ENCODE results near the gene HECTD4. TPM values are rescaled to one million over a fixed set of nuclear protein-coding genes. Genes with fewer than 3 reads are reported as not detected.

Gene HECTD4
- polyA plus RNA-seq, 1 donor from 2014 or later, result 15.8 TPM

GRCh38 chr12:112317481-112317880 is 64.8 kb downstream of the HECTD4 start:
- no peak for TF ChIP-seq CTCF (IDR thresholded peaks at IDR 0.05; ENCODE audit: poor library complexity, severe bottlenecking)
- no peak for TF ChIP-seq MXI1 (conservative IDR thresholded peaks at IDR 0.05; ENCODE audit: poor library complexity, severe bottlenecking)
- no peak for TF ChIP-seq SMC3 (conservative IDR thresholded peaks at IDR 0.05; ENCODE audit: poor library complexity)
- H3K36me3 ChIP-seq (ENCODE audit: insufficient read depth, low read length), result no peaks in the 10 kb centered on the region
- no peak overlapping the region for H3K4me3 ChIP-seq (ENCODE audit: low read length)
- no peak overlapping the region for H3K27ac ChIP-seq (ENCODE audit: low read length)
- no peaks in the 10 kb centered on the region for H3K9me3 ChIP-seq (ENCODE audit: low read length)
- no peaks in the 10 kb centered on the region for H3F3A ChIP-seq (ENCODE audit: insufficient read depth, low read length, poor library complexity, severe bottlenecking)
- H3K9ac ChIP-seq (ENCODE audit: low read length), result no peak overlapping the region
- no peak overlapping the region for H2AFZ ChIP-seq (ENCODE audit: low read depth, low read length)
- H4K20me1 ChIP-seq (ENCODE audit: insufficient read depth), result no peaks in the 10 kb centered on the region
- no peaks in the 10 kb centered on the region for H3K27me3 ChIP-seq (ENCODE audit: insufficient read depth, low read depth, low read length)
- H3K4me2 ChIP-seq (ENCODE audit: low read length), result no peak overlapping the region
- peaks cover 8% of the 10 kb centered on the region for H3K79me2 ChIP-seq (replicated peaks; ENCODE audit: insufficient read depth, low read length)
- no peaks in the 10 kb centered on the region for H3K9me2 ChIP-seq (ENCODE audit: insufficient read depth, low read length)

GRCh38 chr12:112314981-112315380 is 67.2 kb downstream of the HECTD4 start:
- Histone ChIP-seq H3K27ac (ENCODE audit: low read length) (no peak overlapping the region), H3F3A (ENCODE audit: insufficient read depth, low read length, poor library complexity, severe bottlenecking) (no peaks in the 10 kb centered on the region), H4K20me1 (ENCODE audit: insufficient read depth) (no peaks in the 10 kb centered on the region), H3K9me3 (ENCODE audit: low read length) (no peaks in the 10 kb centered on the region), H2AFZ (ENCODE audit: low read depth, low read length) (no peak overlapping the region), H3K9me2 (ENCODE audit: insufficient read depth, low read length) (no peaks in the 10 kb centered on the region), H3K9ac (ENCODE audit: low read length) (no peak overlapping the region), H3K4me2 (ENCODE audit: low read length) (no peak overlapping the region), H3K79me2 (replicated peaks; ENCODE audit: insufficient read depth, low read length) (peaks cover 4% of the 10 kb centered on the region), H3K27me3 (ENCODE audit: insufficient read depth, low read depth, low read length) (no peaks in the 10 kb centered on the region), H3K4me3 (ENCODE audit: low read length) (no peak overlapping the region), H3K36me3 (ENCODE audit: insufficient read depth, low read length) (no peaks in the 10 kb centered on the region)
- TF ChIP-seq EP300 (conservative IDR thresholded peaks at IDR 0.05; ENCODE audit: poor library complexity, severe bottlenecking) (no peak), CTCF (IDR thresholded peaks at IDR 0.05; ENCODE audit: poor library complexity, severe bottlenecking) (no peak), RAD21 (conservative IDR thresholded peaks at IDR 0.05) (no peak), SMC3 (conservative IDR thresholded peaks at IDR 0.05; ENCODE audit: poor library complexity) (no peak), EZH2 (IDR thresholded peaks at IDR 0.05; ENCODE audit: borderline replicate concordance, insufficient read depth, low read length, poor library complexity, severe bottlenecking) (no peak), POLR2AphosphoS5 (IDR thresholded peaks at IDR 0.05) (no peak), MXI1 (conservative IDR thresholded peaks at IDR 0.05; ENCODE audit: poor library complexity, severe bottlenecking) (no peak)
- TF ChIP-seq, protein P1, sequence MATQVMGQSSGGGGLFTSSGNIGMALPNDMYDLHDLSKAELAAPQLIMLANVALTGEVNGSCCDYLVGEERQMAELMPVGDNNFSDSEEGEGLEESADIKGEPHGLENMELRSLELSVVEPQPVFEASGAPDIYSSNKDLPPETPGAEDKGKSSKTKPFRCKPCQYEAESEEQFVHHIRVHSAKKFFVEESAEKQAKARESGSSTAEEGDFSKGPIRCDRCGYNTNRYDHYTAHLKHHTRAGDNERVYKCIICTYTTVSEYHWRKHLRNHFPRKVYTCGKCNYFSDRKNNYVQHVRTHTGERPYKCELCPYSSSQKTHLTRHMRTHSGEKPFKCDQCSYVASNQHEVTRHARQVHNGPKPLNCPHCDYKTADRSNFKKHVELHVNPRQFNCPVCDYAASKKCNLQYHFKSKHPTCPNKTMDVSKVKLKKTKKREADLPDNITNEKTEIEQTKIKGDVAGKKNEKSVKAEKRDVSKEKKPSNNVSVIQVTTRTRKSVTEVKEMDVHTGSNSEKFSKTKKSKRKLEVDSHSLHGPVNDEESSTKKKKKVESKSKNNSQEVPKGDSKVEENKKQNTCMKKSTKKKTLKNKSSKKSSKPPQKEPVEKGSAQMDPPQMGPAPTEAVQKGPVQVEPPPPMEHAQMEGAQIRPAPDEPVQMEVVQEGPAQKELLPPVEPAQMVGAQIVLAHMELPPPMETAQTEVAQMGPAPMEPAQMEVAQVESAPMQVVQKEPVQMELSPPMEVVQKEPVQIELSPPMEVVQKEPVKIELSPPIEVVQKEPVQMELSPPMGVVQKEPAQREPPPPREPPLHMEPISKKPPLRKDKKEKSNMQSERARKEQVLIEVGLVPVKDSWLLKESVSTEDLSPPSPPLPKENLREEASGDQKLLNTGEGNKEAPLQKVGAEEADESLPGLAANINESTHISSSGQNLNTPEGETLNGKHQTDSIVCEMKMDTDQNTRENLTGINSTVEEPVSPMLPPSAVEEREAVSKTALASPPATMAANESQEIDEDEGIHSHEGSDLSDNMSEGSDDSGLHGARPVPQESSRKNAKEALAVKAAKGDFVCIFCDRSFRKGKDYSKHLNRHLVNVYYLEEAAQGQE (IDR thresholded peaks at IDR 0.05; ENCODE audit: borderline replicate concordance), result no peak

Data from neural cell (in vitro differentiated cells).